ENCODE measurements around the gene OSCAR.

The OSCAR gene

GRCh38 chr19:54145541-54146158 is 45.0 kb upstream of the OSCAR start:
- H3K4me1 ChIP-seq (ENCODE audit: low read length): no peaks in the 10 kb centered on the region
- no peak overlapping the region for H3K4me3 ChIP-seq (ENCODE audit: low read length)
- peaks cover 38% of the 10 kb centered on the region for H3K79me2 ChIP-seq (ENCODE audit: low read length)
- H3F3A ChIP-seq (ENCODE audit: insufficient read depth, low read length): no peaks in the 10 kb centered on the region
- DNase-seq: no peak
- H3K36me3 ChIP-seq (replicated peaks; ENCODE audit: insufficient read depth, low read length): peaks cover 10% of the 10 kb centered on the region
- no peaks in the 10 kb centered on the region for H3K9me3 ChIP-seq (replicated peaks; ENCODE audit: insufficient read depth, low read length)
- peaks cover 9% of the 10 kb centered on the region; the same call in 1 of the 2 replicates for H4K20me1 ChIP-seq (ENCODE audit: insufficient read depth, low read length)
- H3K4me2 ChIP-seq (ENCODE audit: low read depth, low read length): no peak overlapping the region
- TF ChIP-seq EZH2phosphoT487 (IDR thresholded peaks at IDR 0.05; ENCODE audit: low read length) (no peak), EZH2 (optimal IDR thresholded peaks at IDR 0.05; ENCODE audit: low read depth, low read length) (no peak), CTCF (IDR thresholded peaks at IDR 0.05; ENCODE audit: low read length) (no peak)
- H2AFZ ChIP-seq (ENCODE audit: low read length): no peak overlapping the region
- no peak overlapping the region for H3K27ac ChIP-seq (ENCODE audit: low read length)
- no peaks in the 10 kb centered on the region for H3K27me3 ChIP-seq (replicated peaks; ENCODE audit: insufficient read depth, low read length)
- no peaks in the 10 kb centered on the region for H3K9me2 ChIP-seq (replicated peaks; ENCODE audit: insufficient read depth, low read length)
- no peak overlapping the region for H3K9ac ChIP-seq (ENCODE audit: low read length)

GRCh38 chr19:54142166-54142780 is 41.7 kb upstream of the OSCAR start:
- no peaks in the 10 kb centered on the region for H3K9me3 ChIP-seq (replicated peaks; ENCODE audit: insufficient read depth, low read length)
- no peaks in the 10 kb centered on the region for H3F3A ChIP-seq (ENCODE audit: insufficient read depth, low read length)
- TF ChIP-seq EZH2 (optimal IDR thresholded peaks at IDR 0.05; ENCODE audit: low read depth, low read length) (no peak), EZH2phosphoT487 (IDR thresholded peaks at IDR 0.05; ENCODE audit: low read length) (no peak), CTCF (IDR thresholded peaks at IDR 0.05; ENCODE audit: low read length) (no peak)
- H3K4me3 ChIP-seq (ENCODE audit: low read length): no peak overlapping the region
- H3K9me2 ChIP-seq (replicated peaks; ENCODE audit: insufficient read depth, low read length): no peaks in the 10 kb centered on the region
- H3K79me2 ChIP-seq (ENCODE audit: low read length): peaks cover 69% of the 10 kb centered on the region
- no peak for DNase-seq
- no peaks in the 10 kb centered on the region for H3K27me3 ChIP-seq (replicated peaks; ENCODE audit: insufficient read depth, low read length)
- H4K20me1 ChIP-seq (ENCODE audit: insufficient read depth, low read length): peaks cover 10% of the 10 kb centered on the region; the same call in 1 of the 2 replicates
- H3K9ac ChIP-seq (ENCODE audit: low read length): no peak overlapping the region
- H3K4me2 ChIP-seq (ENCODE audit: low read depth, low read length): no peak overlapping the region
- peaks cover 10% of the 10 kb centered on the region; the same call in 1 of the 2 replicates for H3K36me3 ChIP-seq (replicated peaks; ENCODE audit: insufficient read depth, low read length)
- no peak overlapping the region for H2AFZ ChIP-seq (ENCODE audit: low read length)
- no peak overlapping the region for H3K27ac ChIP-seq (ENCODE audit: low read length)
- H3K4me1 ChIP-seq (ENCODE audit: low read length): peaks cover 5% of the 10 kb centered on the region; the same call in 1 of the 2 replicates

- peaks cover 10% of the 10 kb centered on the region; the same call in 1 of the 2 replicates for H4K20me1 ChIP-seq (ENCODE audit: insufficient read depth, low read length)
- H3K36me3 ChIP-seq (replicated peaks; ENCODE audit: insufficient read depth, low read length): peaks cover 8% of the 10 kb centered on the region; the same call in 1 of the 2 replicates
Observed at GRCh38 chr19:54141356-54141755, 40.8 kb upstream of the OSCAR start.

More at GRCh38 chr19:54141356-54141755, 40.8 kb upstream of the OSCAR start:
- Histone ChIP-seq H3K4me3 (ENCODE audit: low read length) (no peak overlapping the region), H3K9ac (ENCODE audit: low read length) (no peak overlapping the region), H3K4me2 (ENCODE audit: low read depth, low read length) (no peak overlapping the region), H3F3A (ENCODE audit: insufficient read depth, low read length) (no peaks in the 10 kb centered on the region), H3K79me2 (ENCODE audit: low read length) (peaks cover 69% of the 10 kb centered on the region), H3K9me2 (replicated peaks; ENCODE audit: insufficient read depth, low read length) (no peaks in the 10 kb centered on the region), H3K27ac (ENCODE audit: low read length) (no peak overlapping the region), H3K9me3 (replicated peaks; ENCODE audit: insufficient read depth, low read length) (no peaks in the 10 kb centered on the region), H2AFZ (ENCODE audit: low read length) (no peak overlapping the region), H3K4me1 (ENCODE audit: low read length) (peaks cover 5% of the 10 kb centered on the region; the same call in 1 of the 2 replicates), H3K27me3 (replicated peaks; ENCODE audit: insufficient read depth, low read length) (no peaks in the 10 kb centered on the region)
- DNase-seq: no peak
- TF ChIP-seq EZH2phosphoT487 (IDR thresholded peaks at IDR 0.05; ENCODE audit: low read length): no peak
